Transverse colon (tissue), 4 donors: ENCODE data around the gene FCHSD2. TPM values are rescaled to one million over a fixed set of nuclear protein-coding genes. Genes with fewer than 3 reads are reported as not detected.
"Not testable (repeated sequence)": the region's sequence is repeated elsewhere in the genome, so short reads cannot be mapped to it uniquely, and the experiment has no call there.

Source experiments
- DNase-seq: peaks from one replicate; pipeline ENCODE4 v3.0.0-alpha.2; 2019
- H3K27ac ChIP-seq, 4 donors: fragments of 200-600 bp; sonication (generic); 2 replicates each; pipeline ENCODE4 v1.5.1; 2016 to 2018; ENCODE audit warnings: inconsistent platforms in 4 of 4
- H3K27me3 ChIP-seq: fragments of 200-600 bp; sonication (generic); 2 replicates; pipeline ENCODE4 v1.5.1; 2017; ENCODE audit warnings: inconsistent platforms
- H3K36me3 ChIP-seq, 4 donors: fragments of 200-600 bp; sonication (generic); 2 replicates each; pipeline ENCODE4 v1.5.1; 2017 to 2019; ENCODE audit warnings: inconsistent platforms in 4 of 4
- H3K4me1 ChIP-seq, 4 donors: fragments of 200-600 bp; sonication (generic); 2 replicates each; pipeline ENCODE4 v1.5.1; 2017 to 2020; ENCODE audit warnings: inconsistent platforms in 4 of 4
- H3K4me3 ChIP-seq, 4 donors: fragments of 200-600 bp; sonication (generic); 1 replicate in 1 of 4; 2 replicates in 3 of 4; pipeline versions ENCODE4 v1.5.1 to v1.6.1; 2017 to 2019; ENCODE audit warnings: inconsistent platforms in 4 of 4
- H3K9me3 ChIP-seq, 2 donors: fragments of 200-600 bp; sonication (generic); 2 replicates each; pipeline ENCODE4 v1.5.1; 2017 to 2019; ENCODE audit warnings: inconsistent platforms in 2 of 2
- EP300 ChIP-seq: sonication (generic); formaldehyde crosslinking; IDR thresholded peaks from one replicate; pipeline ENCODE4 v1.6.1; 2017; ENCODE audit warnings: antibody characterized with exemption, low read depth
- POLR2A ChIP-seq: fragments of 450-650 bp; IDR thresholded peaks from one replicate; pipeline ENCODE4 v1.6.1; 2016; ENCODE audit warnings: antibody characterized with exemption, mild to moderate bottlenecking, moderate library complexity
- POLR2AphosphoS5 ChIP-seq, 3 donors: sonication (generic); formaldehyde crosslinking; IDR thresholded peaks; one replicate each; pipeline ENCODE4 v1.6.1; 2016; ENCODE audit warnings: antibody characterized with exemption in 3 of 3
- WGBS, 2 donors: methylation state at CpG; one replicate each; pipeline ENCODE4 v1.1.5; 2018; ENCODE audit warnings: low coverage in 1 of 2; 5-methylcytosine and 5-hydroxymethylcytosine counted together
- in situ Hi-C, 4 donors: fragments of 200-750 bp; cut with MboI; loops; one replicate each; pipeline versions ENCODE4 v1.15.0 to v1.15.1; 2017; ENCODE audit warnings: low sequenced_read_pairs in 3 of 4, low pct_ligation_motif_present in 1 of 4, low pct_unique_long_range_greater_than_20kb in 1 of 4
- intact Hi-C: fragments of 100-400 bp; cut with DNase I; formaldehyde crosslinking; loops from one replicate; pipeline ENCODE4 v1.15.1; 2023; ENCODE audit warnings: low total_unique reads
- total RNA-seq, 4 donors: library from RNA; depleted of rRNA; stranded (reverse); fragments of >200 nt; gene quantifications; one replicate each; pipeline ENCODE4 v1.1.0, GENCODE V29; 2016
- TF ChIP-seq, protein P1 (sequence below), 5 experiments: fragments of 200-600 bp in 3 of 5; fragments of 450-650 bp in 2 of 5; sonication (generic) in 3 of 5; IDR thresholded peaks; 1 replicate in 2 of 5; 2 replicates in 3 of 5; pipeline ENCODE4 v1.5.1; 2016 to 2017; ENCODE audit warnings: antibody characterized with exemption in 5 of 5, inconsistent platforms in 3 of 5, mild to moderate bottlenecking in 2 of 5, moderate library complexity in 1 of 5

Gene FCHSD2
- total RNA-seq, 4 donors from 2014 or later: 9.1 to 15.9 (median 15.0) TPM

DNA sequence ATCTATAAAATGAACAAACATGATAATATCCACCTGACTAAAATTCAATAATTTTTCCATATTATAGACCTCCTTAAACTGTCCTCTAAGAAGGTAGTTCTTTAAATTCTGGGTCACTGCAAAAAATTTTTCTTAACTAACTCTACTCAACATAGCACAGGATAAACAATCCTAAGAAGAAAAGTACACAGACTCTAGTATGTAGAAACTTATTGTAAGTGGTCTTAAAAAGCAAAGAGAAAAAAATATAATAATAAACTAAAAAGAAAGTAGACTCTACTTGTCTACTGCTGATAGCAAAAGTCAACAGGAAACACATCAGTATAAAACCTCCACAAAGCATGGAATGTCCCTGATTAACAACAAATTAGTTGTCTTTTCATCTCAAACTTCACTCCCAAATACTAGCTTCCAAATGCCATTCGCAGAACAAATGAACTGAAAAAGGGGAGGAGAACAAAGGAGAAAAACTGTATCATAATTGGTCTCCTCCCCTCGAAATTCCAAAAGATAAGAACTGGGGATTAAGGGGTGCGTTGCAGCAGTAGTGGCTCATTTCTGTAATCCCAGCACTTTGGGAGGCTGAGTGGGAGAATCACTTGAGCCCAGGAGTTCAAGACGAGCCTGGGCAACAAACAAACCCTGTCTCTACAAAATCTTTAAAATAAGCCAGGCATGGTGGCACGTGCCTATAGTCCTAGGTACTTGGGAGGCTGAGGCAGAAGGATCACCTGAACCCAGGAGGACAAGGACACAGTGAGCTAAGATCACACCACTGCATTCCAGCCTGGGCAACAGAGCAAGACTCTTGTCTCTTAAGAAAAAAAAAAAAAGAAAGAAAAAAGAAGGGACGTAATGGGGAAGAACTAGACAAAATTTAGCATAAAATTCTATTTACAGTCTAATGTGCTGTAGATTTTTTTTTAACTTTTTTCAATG is 6.5 kb downstream of the FCHSD2 start:
- Histone ChIP-seq H3K4me3 (no peak overlapping the region), H3K9me3 (no peaks in the 10 kb centered on the region), H3K36me3 (no peaks in the 10 kb centered on the region), H3K27me3 (no peaks in the 10 kb centered on the region), H3K27ac (no peak overlapping the region), H3K4me1 (peaks cover 0 to 30% (median 2%) of the 10 kb centered on the region in 4 donors)
- in situ Hi-C loops (no loop called here), intact Hi-C loops (no loop called here)
- TF ChIP-seq POLR2AphosphoS5 (IDR thresholded peaks at IDR 0.05) (no peak), EP300 (no peak), POLR2A (no peak)
- TF ChIP-seq, protein P1, sequence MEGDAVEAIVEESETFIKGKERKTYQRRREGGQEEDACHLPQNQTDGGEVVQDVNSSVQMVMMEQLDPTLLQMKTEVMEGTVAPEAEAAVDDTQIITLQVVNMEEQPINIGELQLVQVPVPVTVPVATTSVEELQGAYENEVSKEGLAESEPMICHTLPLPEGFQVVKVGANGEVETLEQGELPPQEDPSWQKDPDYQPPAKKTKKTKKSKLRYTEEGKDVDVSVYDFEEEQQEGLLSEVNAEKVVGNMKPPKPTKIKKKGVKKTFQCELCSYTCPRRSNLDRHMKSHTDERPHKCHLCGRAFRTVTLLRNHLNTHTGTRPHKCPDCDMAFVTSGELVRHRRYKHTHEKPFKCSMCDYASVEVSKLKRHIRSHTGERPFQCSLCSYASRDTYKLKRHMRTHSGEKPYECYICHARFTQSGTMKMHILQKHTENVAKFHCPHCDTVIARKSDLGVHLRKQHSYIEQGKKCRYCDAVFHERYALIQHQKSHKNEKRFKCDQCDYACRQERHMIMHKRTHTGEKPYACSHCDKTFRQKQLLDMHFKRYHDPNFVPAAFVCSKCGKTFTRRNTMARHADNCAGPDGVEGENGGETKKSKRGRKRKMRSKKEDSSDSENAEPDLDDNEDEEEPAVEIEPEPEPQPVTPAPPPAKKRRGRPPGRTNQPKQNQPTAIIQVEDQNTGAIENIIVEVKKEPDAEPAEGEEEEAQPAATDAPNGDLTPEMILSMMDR (IDR thresholded peaks at IDR 0.05): no peak
- WGBS, 2 donors: 78 to 84% methylated on average over 2 to 6 of the region's 6 CpGs
- no peak for DNase-seq

GRCh38 chr11:73132349-73132748 is 9.8 kb downstream of the FCHSD2 start:
- intact Hi-C loops, H3K4me3 ChIP-seq, H3K36me3 ChIP-seq, H3K27ac ChIP-seq, H3K9me3 ChIP-seq, H3K27me3 ChIP-seq, in situ Hi-C loops, DNase-seq: not testable (repeated sequence)
- 96 to 100% methylated on average over 1 to 2 of the region's 2 CpGs for WGBS, 2 donors
- H3K4me1 ChIP-seq: peaks cover 0 to 11% (median 0%) of the 10 kb centered on the region in 4 donors

DNA sequence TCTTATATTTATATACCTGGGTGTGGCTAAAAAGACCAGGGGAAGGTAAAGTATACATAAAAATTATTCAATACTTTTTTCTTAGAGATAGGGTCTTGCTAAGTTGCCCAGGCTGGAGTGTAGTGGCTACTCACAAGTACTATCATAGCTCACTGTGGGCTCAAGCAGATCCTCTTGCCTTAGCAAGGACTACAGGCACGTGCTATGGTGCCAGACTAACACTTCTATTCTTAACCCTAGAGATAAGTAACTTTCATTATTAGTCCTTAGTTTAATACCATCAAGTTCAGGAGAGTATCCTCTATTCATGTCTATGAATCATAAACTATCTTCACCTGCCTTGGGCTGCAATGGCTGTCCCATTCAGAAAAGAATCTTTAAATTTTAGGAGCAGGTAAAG is 11.9 kb downstream of the FCHSD2 start:
- intact Hi-C loops (no loop called here), in situ Hi-C loops (no loop called here)
- H3K27ac ChIP-seq: no peak overlapping the region
- H3K9me3 ChIP-seq: peaks cover 0 to 3% of the 10 kb centered on the region in 2 donors
- no peaks in the 10 kb centered on the region for H3K27me3 ChIP-seq
- H3K4me1 ChIP-seq: peaks cover 0 to 3% (median 0%) of the 10 kb centered on the region in 4 donors
- WGBS, 2 donors: 74 to 100% methylated on average over 1 of the region's 1 CpG
- DNase-seq: no peak
- no peak overlapping the region for H3K4me3 ChIP-seq
- TF ChIP-seq, protein P1 (IDR thresholded peaks at IDR 0.05): no peak
- TF ChIP-seq POLR2AphosphoS5 (IDR thresholded peaks at IDR 0.05) (no peak), POLR2A (no peak), EP300 (no peak)
- no peaks in the 10 kb centered on the region for H3K36me3 ChIP-seq

GRCh38 chr11:73129198-73129597 is 12.9 kb downstream of the FCHSD2 start:
- no peak for DNase-seq
- no peaks in the 10 kb centered on the region for H3K36me3 ChIP-seq
- H3K4me1 ChIP-seq: peaks cover 0 to 3% (median 0%) of the 10 kb centered on the region in 4 donors
- in situ Hi-C loops (no loop called here), intact Hi-C loops (no loop called here)
- no peak for TF ChIP-seq EP300
- TF ChIP-seq POLR2A: no peak
- TF ChIP-seq POLR2AphosphoS5 (IDR thresholded peaks at IDR 0.05): no peak
- TF ChIP-seq, protein P1 (IDR thresholded peaks at IDR 0.05): no peak
- H3K4me3 ChIP-seq: no peak overlapping the region
- 100% methylated on average over 1 to 10 of the region's 10 CpGs for WGBS, 2 donors
- peaks cover 0 to 7% of the 10 kb centered on the region in 2 donors for H3K9me3 ChIP-seq
- no peak overlapping the region for H3K27ac ChIP-seq
- H3K27me3 ChIP-seq: no peaks in the 10 kb centered on the region
